Keratinocyte (primary cell): ENCODE measurements around the gene STAC3. TPM values are rescaled to one million over a fixed set of nuclear protein-coding genes. Genes with fewer than 3 reads are reported as not detected.
A peak's percentile ranks its signal among the peaks of the same experiment; 100 is the strongest.

Experiments used
- DNase-seq: peaks from one replicate; pipeline ENCODE4 v3.0.0-alpha.2; 2011; ENCODE audit warnings: low read depth, missing footprints, low spot score
- FAIRE-seq: peaks from 2 replicates; lab custom pipeline; 2011; peaks lifted over from hg19 to GRCh38; lab: Jason Lieb, UNC
- H2AFZ ChIP-seq: 2 replicates; pipeline ENCODE4 v1.6.0; 2012; ENCODE audit warnings: low read length, control low read depth, inconsistent platforms; ENCODE audit not compliant: control insufficient read depth
- H3K27ac ChIP-seq: 2 replicates; pipeline ENCODE4 v1.5.1; 2011; ENCODE audit warnings: low read length; ENCODE audit not compliant: control insufficient read depth, insufficient read depth
- H3K27me3 ChIP-seq: 3 replicates; pipeline ENCODE4 v1.6.0; 2011; ENCODE audit warnings: low read length; ENCODE audit not compliant: control insufficient read depth, insufficient read depth; ENCODE audit errors: extremely low read depth
- H3K36me3 ChIP-seq, 2 experiments: 2 replicates in 1 of 2; 3 replicates in 1 of 2; pipeline ENCODE4 v1.5.1; 2011; ENCODE audit warnings: low read length in 2 of 2, mild to moderate bottlenecking in 1 of 2; ENCODE audit not compliant: control insufficient read depth in 2 of 2, insufficient read depth in 2 of 2; ENCODE audit errors: extremely low read depth in 1 of 2
- H3K4me1 ChIP-seq: 3 replicates; pipeline ENCODE4 v1.5.1; 2011; ENCODE audit warnings: low read length; ENCODE audit not compliant: control insufficient read depth, insufficient read depth; ENCODE audit errors: extremely low read depth
- H3K4me2 ChIP-seq: 3 replicates; pipeline ENCODE4 v1.6.0; 2011; ENCODE audit warnings: low read depth, low read length; ENCODE audit not compliant: control insufficient read depth, insufficient read depth; ENCODE audit errors: extremely low read depth
- H3K4me3 ChIP-seq, 3 experiments: fragments of 200-600 bp in 1 of 3; sonication (generic) in 1 of 3; 2 replicates in 2 of 3; 3 replicates in 1 of 3; pipeline ENCODE4 v1.5.1; 2011 to 2016; ENCODE audit warnings: low read length in 3 of 3, mild to moderate bottlenecking in 3 of 3, control low read depth in 2 of 3, inconsistent platforms in 1 of 3, low read depth in 1 of 3, mixed read lengths in 1 of 3, mixed run types in 1 of 3, moderate library complexity in 1 of 3; ENCODE audit not compliant: control insufficient read depth in 2 of 3, insufficient read depth in 2 of 3; ENCODE audit errors: extremely low read depth in 1 of 3
- H3K79me2 ChIP-seq: 2 replicates; pipeline ENCODE4 v1.6.0; 2012; ENCODE audit warnings: low read length; ENCODE audit not compliant: control insufficient read depth, insufficient read depth
- H3K9ac ChIP-seq: 3 replicates; pipeline ENCODE4 v1.6.0; 2011; ENCODE audit warnings: low read length; ENCODE audit not compliant: control insufficient read depth, insufficient read depth; ENCODE audit errors: extremely low read depth
- H3K9me1 ChIP-seq: 3 replicates; pipeline ENCODE4 v1.6.0; 2011; ENCODE audit warnings: low read length; ENCODE audit not compliant: control insufficient read depth, insufficient read depth; ENCODE audit errors: extremely low read depth
- H3K9me3 ChIP-seq: 2 replicates; pipeline ENCODE4 v1.5.1; 2012; ENCODE audit warnings: low read depth, low read length; ENCODE audit not compliant: control insufficient read depth
- H4K20me1 ChIP-seq: 3 replicates; pipeline ENCODE4 v1.6.0; 2011; ENCODE audit warnings: low read length; ENCODE audit not compliant: control insufficient read depth, insufficient read depth; ENCODE audit errors: extremely low read depth
- CTCF ChIP-seq, 3 experiments: IDR thresholded peaks in 1 of 3; conservative IDR thresholded peaks in 1 of 3; optimal IDR thresholded peaks in 1 of 3; 2 replicates in 2 of 3; 3 replicates in 1 of 3; pipeline versions ENCODE3 to v1.5.1; 2011; ENCODE audit warnings: low read length in 3 of 3, mild to moderate bottlenecking in 3 of 3, moderate library complexity in 2 of 3, control low read depth in 1 of 3, inconsistent platforms in 1 of 3; ENCODE audit not compliant: insufficient read depth in 2 of 3; ENCODE audit errors: extremely low read depth in 1 of 3
- EZH2 ChIP-seq: IDR thresholded peaks from one replicate; pipeline ENCODE4 v1.6.1; 2012; ENCODE audit warnings: inconsistent platforms, mild to moderate bottlenecking, low read length, moderate library complexity
- dilution Hi-C: fragments of 300-500 bp; cut with MboI; formaldehyde crosslinking; loops from one replicate; pipeline ENCODE4 v1.7.0; 2020; ENCODE audit warnings: low sequenced_read_pairs; ENCODE audit not compliant: extremely low pct_ligation_motif_present
- polyA plus RNA-seq, 5 experiments: library from polyadenylated mRNA; depleted of rRNA in 3 of 5; stranded (reverse) in 3 of 5; stranded (forward) in 1 of 5; unstranded in 1 of 5; fragments of >200 nt; gene quantifications; 1 replicate in 1 of 5; 2 replicates in 3 of 5; 3 replicates in 1 of 5; pipeline versions ENCODE4 v1.2.1 to v1.2.3, GENCODE V29; 2011 to 2012; ENCODE audit warnings: missing spikeins in 2 of 5, low read depth in 1 of 5, low replicate concordance in 1 of 5

STAC3 gene
- polyA plus RNA-seq, 1 donor (not counting 4 experiments of a cell fraction or from before 2014, with no cell fraction given): 0.94 TPM

- no peaks in the 10 kb centered on the region for H3K9me3 ChIP-seq
- H3K9ac ChIP-seq: no peak overlapping the region
- no peaks in the 10 kb centered on the region for H4K20me1 ChIP-seq
- no peak overlapping the region for H3K27ac ChIP-seq
- no peak for DNase-seq
- H3K4me3 ChIP-seq: no peak overlapping the region
- FAIRE-seq: no peak
- peaks cover 51% of the 10 kb centered on the region for H3K4me1 ChIP-seq
- H3K79me2 ChIP-seq: no peaks in the 10 kb centered on the region
- no peaks in the 10 kb centered on the region for H3K9me1 ChIP-seq
- TF ChIP-seq EZH2: peak; percentile 84
- TF ChIP-seq CTCF (optimal IDR thresholded peaks at IDR 0.05 in 1 of 3, IDR thresholded peaks at IDR 0.05 in 1 of 3, conservative IDR thresholded peaks at IDR 0.05 in 1 of 3; ENCODE audit: extremely low read depth in 1 of 3, insufficient read depth in 2 of 3, low read length in 3 of 3): no peak
- dilution Hi-C loops: no loop called here
- peaks cover 57% of the 10 kb centered on the region for H3K27me3 ChIP-seq
- peaks cover 0 to 2% of the 10 kb centered on the region in 2 experiments for H3K36me3 ChIP-seq
- no peak overlapping the region for H3K4me2 ChIP-seq
- H2AFZ ChIP-seq: no peak overlapping the region
Measured at GRCh38 chr12:57241402-57242310, 9.3 kb downstream of the STAC3 start.

- H3K9ac ChIP-seq: no peak overlapping the region
- FAIRE-seq: no peak
- no peaks in the 10 kb centered on the region for H3K79me2 ChIP-seq
- H3K27me3 ChIP-seq: peaks cover 57% of the 10 kb centered on the region
- H3K4me1 ChIP-seq: peaks cover 58% of the 10 kb centered on the region
- no peak for TF ChIP-seq CTCF (optimal IDR thresholded peaks at IDR 0.05 in 1 of 3, IDR thresholded peaks at IDR 0.05 in 1 of 3, conservative IDR thresholded peaks at IDR 0.05 in 1 of 3; ENCODE audit: extremely low read depth in 1 of 3, insufficient read depth in 2 of 3, low read length in 3 of 3)
- TF ChIP-seq EZH2: no peak
- no peaks in the 10 kb centered on the region for H3K9me3 ChIP-seq
- H2AFZ ChIP-seq: no peak overlapping the region
- no peaks in the 10 kb centered on the region for H4K20me1 ChIP-seq
- H3K36me3 ChIP-seq: no peaks in the 10 kb centered on the region
- no peak overlapping the region for H3K27ac ChIP-seq
- dilution Hi-C loops: no loop called here
- DNase-seq: no peak
- H3K4me3 ChIP-seq: peak overlapping the region in 2 of 3 experiments; percentile 35 to 80
- no peaks in the 10 kb centered on the region for H3K9me1 ChIP-seq
- peak overlapping the region; percentile 94 for H3K4me2 ChIP-seq
Measured at GRCh38 chr12:57240926-57241401, 10.0 kb downstream of the STAC3 start.
